Esophagus muscularis mucosa (tissue), 4 donors: Measurements from ENCODE around the gene FUNDC1.

Experiments
- CTCF ChIP-seq, 3 experiments: fragments of 200-600 bp in 2 of 3; fragments of 450-650 bp in 1 of 3; sonication (generic) in 2 of 3; IDR thresholded peaks; one replicate each; pipeline ENCODE4 v1.5.1; 2017 to 2019; ENCODE audit warnings: antibody characterized with exemption in 3 of 3, mild to moderate bottlenecking in 2 of 3, moderate library complexity in 1 of 3
- EP300 ChIP-seq: sonication (generic); formaldehyde crosslinking; IDR thresholded peaks from one replicate; pipeline ENCODE4 v1.6.1; 2017; ENCODE audit warnings: antibody characterized with exemption
- POLR2AphosphoS5 ChIP-seq, 2 donors: sonication (generic); formaldehyde crosslinking; IDR thresholded peaks; one replicate each; pipeline ENCODE4 v1.6.1; 2017; ENCODE audit warnings: antibody characterized with exemption in 2 of 2

GRCh38 chrX:44507292-44507691 is 35.4 kb downstream of the FUNDC1 start:
- no peak for TF ChIP-seq EP300
- TF ChIP-seq CTCF (IDR thresholded peaks at IDR 0.05), result no peak
- no peak for TF ChIP-seq POLR2AphosphoS5 (IDR thresholded peaks at IDR 0.05)
